Nephron (organoid): ENCODE data around the gene LAMC2.

Experiments used
- H3K27ac Mint-ChIP-seq, 3 experiments: 2 replicates each; pipeline ENCODE4 v1.8.0; 2020; ENCODE audit warnings: mixed read lengths in 3 of 3, mild to moderate bottlenecking in 2 of 3, moderate library complexity in 1 of 3
- H3K27me3 Mint-ChIP-seq: 2 replicates; pipeline ENCODE4 v1.8.0; 2021; ENCODE audit warnings: low read depth, mild to moderate bottlenecking, moderate library complexity, mixed read lengths
- H3K36me3 Mint-ChIP-seq: 2 replicates; pipeline ENCODE4 v1.8.0; 2020; ENCODE audit warnings: low read depth, mixed read lengths
- H3K4me1 Mint-ChIP-seq: 2 replicates; pipeline ENCODE4 v1.8.0; 2020; ENCODE audit warnings: mixed read lengths
- H3K4me3 Mint-ChIP-seq, 3 experiments: 2 replicates each; pipeline ENCODE4 v1.8.0; 2020; ENCODE audit warnings: mild to moderate bottlenecking in 3 of 3, mixed read lengths in 3 of 3, moderate library complexity in 2 of 3
- H3K9me3 Mint-ChIP-seq: 2 replicates; pipeline ENCODE4 v1.8.0; 2020; ENCODE audit warnings: mixed read lengths
- TF ChIP-seq, protein P1 (sequence below), 3 experiments: fragments of 200-600 bp; sonication (generic); IDR thresholded peaks; one replicate each; pipeline ENCODE4 v1.5.0; 2021; ENCODE audit warnings: antibody characterized with exemption in 3 of 3; ENCODE audit not compliant: unreplicated experiment in 3 of 3

LAMC2 gene

DNA sequence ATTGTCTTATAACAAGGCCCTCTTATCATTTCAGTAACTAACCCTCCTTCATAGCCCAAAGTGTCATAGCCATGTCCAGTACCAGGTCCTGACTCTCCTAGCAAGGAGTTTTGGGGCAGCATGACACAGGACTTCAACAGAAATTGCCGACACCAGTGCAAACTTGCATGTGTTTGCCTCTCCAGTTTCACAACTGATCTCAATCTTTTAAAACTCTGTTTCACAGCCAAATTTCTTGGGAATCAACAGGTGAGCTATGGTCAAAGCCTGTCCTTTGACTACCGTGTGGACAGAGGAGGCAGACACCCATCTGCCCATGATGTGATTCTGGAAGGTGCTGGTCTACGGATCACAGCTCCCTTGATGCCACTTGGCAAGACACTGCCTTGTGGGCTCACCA lies 36.8 kb downstream of the LAMC2 start:
- Mint-ChIP-seq H3K27me3 (no peaks in the 10 kb centered on the region), H3K9me3 (no peaks in the 10 kb centered on the region), H3K27ac (no peak overlapping the region), H3K36me3 (no peaks in the 10 kb centered on the region), H3K4me3 (no peak overlapping the region), H3K4me1 (peaks cover 32% of the 10 kb centered on the region)
- TF ChIP-seq, protein P1, sequence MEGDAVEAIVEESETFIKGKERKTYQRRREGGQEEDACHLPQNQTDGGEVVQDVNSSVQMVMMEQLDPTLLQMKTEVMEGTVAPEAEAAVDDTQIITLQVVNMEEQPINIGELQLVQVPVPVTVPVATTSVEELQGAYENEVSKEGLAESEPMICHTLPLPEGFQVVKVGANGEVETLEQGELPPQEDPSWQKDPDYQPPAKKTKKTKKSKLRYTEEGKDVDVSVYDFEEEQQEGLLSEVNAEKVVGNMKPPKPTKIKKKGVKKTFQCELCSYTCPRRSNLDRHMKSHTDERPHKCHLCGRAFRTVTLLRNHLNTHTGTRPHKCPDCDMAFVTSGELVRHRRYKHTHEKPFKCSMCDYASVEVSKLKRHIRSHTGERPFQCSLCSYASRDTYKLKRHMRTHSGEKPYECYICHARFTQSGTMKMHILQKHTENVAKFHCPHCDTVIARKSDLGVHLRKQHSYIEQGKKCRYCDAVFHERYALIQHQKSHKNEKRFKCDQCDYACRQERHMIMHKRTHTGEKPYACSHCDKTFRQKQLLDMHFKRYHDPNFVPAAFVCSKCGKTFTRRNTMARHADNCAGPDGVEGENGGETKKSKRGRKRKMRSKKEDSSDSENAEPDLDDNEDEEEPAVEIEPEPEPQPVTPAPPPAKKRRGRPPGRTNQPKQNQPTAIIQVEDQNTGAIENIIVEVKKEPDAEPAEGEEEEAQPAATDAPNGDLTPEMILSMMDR (IDR thresholded peaks at IDR 0.05; ENCODE audit: unreplicated experiment in 3 of 3): no peak

DNA sequence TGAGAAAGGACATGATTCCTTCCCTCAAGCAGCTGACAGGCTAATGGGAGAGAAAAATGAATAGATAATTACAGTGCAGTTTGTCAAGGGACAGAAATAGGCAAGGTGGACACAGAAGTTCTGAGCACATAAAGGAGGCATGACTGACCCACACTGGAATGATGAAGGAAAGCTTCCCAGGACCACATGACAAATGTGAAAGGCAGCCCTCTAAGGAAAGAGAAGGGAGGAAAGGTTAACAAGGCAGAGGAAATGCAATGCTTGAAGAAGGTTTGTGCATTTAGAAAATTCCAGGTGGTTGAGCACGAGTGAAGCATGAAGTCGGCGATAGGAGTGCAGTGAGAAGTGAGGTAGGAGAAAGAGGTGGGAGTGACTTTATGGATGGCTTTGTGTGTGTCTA lies 37.4 kb downstream of the LAMC2 start:
- H3K27ac Mint-ChIP-seq: no peak overlapping the region
- no peak overlapping the region for H3K4me3 Mint-ChIP-seq
- no peaks in the 10 kb centered on the region for H3K9me3 Mint-ChIP-seq
- no peaks in the 10 kb centered on the region for H3K27me3 Mint-ChIP-seq
- TF ChIP-seq, protein P1 (IDR thresholded peaks at IDR 0.05; ENCODE audit: unreplicated experiment in 3 of 3): no peak
- H3K36me3 Mint-ChIP-seq: no peaks in the 10 kb centered on the region
- peaks cover 26% of the 10 kb centered on the region for H3K4me1 Mint-ChIP-seq

DNA sequence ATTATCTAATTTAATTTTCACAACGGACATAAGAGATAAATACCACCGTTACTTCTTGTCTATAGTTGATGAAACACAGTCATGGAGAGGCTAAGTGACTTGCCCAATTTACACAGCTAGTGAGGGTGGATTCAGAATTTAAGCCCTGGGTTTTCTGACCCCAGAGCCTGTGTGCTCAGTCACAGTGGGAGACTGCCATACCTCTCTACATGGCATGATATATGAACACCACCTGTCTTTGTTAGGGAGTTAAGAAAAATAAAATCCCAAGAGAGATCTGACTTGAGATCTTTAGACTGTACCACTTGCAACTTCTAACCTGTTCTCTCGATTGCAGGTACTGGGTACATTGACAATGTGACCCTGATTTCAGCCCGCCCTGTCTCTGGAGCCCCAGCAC lies 40.3 kb downstream of the LAMC2 start:
- Mint-ChIP-seq H3K27ac (no peak overlapping the region), H3K27me3 (no peaks in the 10 kb centered on the region), H3K36me3 (no peaks in the 10 kb centered on the region), H3K9me3 (no peaks in the 10 kb centered on the region), H3K4me3 (no peak overlapping the region), H3K4me1 (peaks cover 11% of the 10 kb centered on the region)
- TF ChIP-seq, protein P1 (IDR thresholded peaks at IDR 0.05; ENCODE audit: unreplicated experiment in 3 of 3): no peak

DNA sequence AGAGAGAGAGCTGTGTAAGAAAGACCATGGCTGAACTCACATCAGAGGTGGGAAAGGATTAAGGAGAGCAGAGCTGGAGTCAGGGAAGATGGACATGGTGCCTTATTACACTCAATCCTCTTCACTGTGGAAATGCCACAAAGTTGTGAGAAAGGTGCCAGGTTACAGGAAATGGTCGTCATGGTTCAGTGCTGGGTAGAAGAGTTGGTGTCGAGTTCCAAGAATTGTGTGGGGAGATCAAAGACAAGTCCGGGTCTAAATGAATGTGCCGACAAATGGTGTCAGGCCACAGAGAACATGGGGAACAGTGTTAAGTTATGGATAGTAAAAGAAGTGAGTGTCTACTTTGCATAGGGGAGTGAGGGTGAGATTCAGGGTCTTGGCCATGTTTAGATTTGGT lies 40.9 kb downstream of the LAMC2 start:
- H3K4me1 Mint-ChIP-seq: peaks cover 11% of the 10 kb centered on the region
- H3K4me3 Mint-ChIP-seq: no peak overlapping the region
- TF ChIP-seq, protein P1 (IDR thresholded peaks at IDR 0.05; ENCODE audit: unreplicated experiment in 3 of 3): no peak
- no peak overlapping the region for H3K27ac Mint-ChIP-seq
- H3K27me3 Mint-ChIP-seq: no peaks in the 10 kb centered on the region
- no peaks in the 10 kb centered on the region for H3K9me3 Mint-ChIP-seq
- no peaks in the 10 kb centered on the region for H3K36me3 Mint-ChIP-seq

DNA sequence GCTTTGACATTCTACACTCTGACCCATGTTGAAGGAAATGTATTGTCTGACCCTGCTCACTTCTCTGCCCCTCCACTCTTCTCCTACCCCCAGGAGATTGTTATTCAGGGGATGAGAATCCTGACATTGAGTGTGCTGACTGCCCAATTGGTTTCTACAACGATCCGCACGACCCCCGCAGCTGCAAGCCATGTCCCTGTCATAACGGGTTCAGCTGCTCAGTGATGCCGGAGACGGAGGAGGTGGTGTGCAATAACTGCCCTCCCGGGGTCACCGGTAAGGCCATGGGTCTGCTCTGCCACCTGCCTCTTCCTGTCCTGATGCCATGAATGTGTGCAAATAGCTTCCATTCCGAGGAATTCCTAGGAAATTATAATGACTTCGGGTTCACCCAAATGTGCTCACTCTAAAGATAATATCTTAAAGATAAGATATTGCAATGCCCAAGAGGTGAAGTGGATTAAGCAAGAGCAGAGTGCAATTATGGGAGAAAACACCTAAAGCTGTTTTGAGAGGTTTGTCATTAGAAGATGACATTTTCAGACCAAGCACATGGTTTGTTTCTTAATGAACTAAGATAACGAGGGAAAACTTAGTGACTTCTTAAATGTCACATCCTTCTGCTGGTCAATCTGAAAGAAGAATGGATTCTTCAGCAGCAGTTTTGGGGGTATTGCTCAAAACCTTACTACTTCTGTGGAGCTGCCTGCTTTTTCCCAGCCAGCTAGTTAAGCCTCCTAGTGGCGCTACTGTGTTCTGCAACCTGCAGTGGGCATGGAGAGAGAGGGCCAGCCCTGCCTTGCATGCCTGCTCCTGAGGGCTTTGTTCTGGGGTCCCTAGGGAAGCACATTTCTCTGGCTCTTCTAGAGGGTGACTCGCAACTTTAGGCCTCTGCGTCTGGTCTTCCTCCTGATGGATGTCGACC lies 41.6 kb downstream of the LAMC2 start:
- H3K4me1 Mint-ChIP-seq: peaks cover 11% of the 10 kb centered on the region
- H3K27ac Mint-ChIP-seq: no peak overlapping the region
- TF ChIP-seq, protein P1 (IDR thresholded peaks at IDR 0.05; ENCODE audit: unreplicated experiment in 3 of 3): peak; percentile 40 to 66 (median 49)
- no peaks in the 10 kb centered on the region for H3K9me3 Mint-ChIP-seq
- H3K36me3 Mint-ChIP-seq: no peaks in the 10 kb centered on the region
- no peak overlapping the region for H3K4me3 Mint-ChIP-seq
- no peaks in the 10 kb centered on the region for H3K27me3 Mint-ChIP-seq
